ENCODE measurements around the gene SLC37A3.
"Not testable (repeated sequence)": the region's sequence is repeated elsewhere in the genome, so short reads cannot be mapped to it uniquely, and the experiment has no call there.

The SLC37A3 gene

GRCh38 chr7:140418653-140419052 is 20.3 kb upstream of the SLC37A3 start:
- H3K36me3 ChIP-seq (replicated peaks; ENCODE audit: low read depth, low read length) = no peaks in the 10 kb centered on the region
- no peak overlapping the region for H3K27ac ChIP-seq (ENCODE audit: low read length)
- peaks cover 21% of the 10 kb centered on the region for H3K27me3 ChIP-seq (ENCODE audit: low read depth, low read length)
- H3K4me3 ChIP-seq (ENCODE audit: low read length) = no peak overlapping the region
- H3K79me2 ChIP-seq (ENCODE audit: low read length) = no peaks in the 10 kb centered on the region
- no peak overlapping the region for H2AFZ ChIP-seq (ENCODE audit: low read depth, low read length)
- no peaks in the 10 kb centered on the region for H3K4me1 ChIP-seq (ENCODE audit: low read length)
- no peak overlapping the region for H3K4me2 ChIP-seq (ENCODE audit: low read length)
- no peak for TF ChIP-seq CTCF (IDR thresholded peaks at IDR 0.05; ENCODE audit: low read depth, low read length)
- H3K9me3 ChIP-seq (ENCODE audit: insufficient read depth, low read length) = no peaks in the 10 kb centered on the region
- H3K9ac ChIP-seq (ENCODE audit: low read length) = no peak overlapping the region
- no peaks in the 10 kb centered on the region for H4K20me1 ChIP-seq (ENCODE audit: insufficient read depth, low read length)

- H3K79me2 ChIP-seq (ENCODE audit: low read length); H2AFZ ChIP-seq (ENCODE audit: low read depth, low read length); H3K4me3 ChIP-seq (ENCODE audit: low read length); H3K9ac ChIP-seq (ENCODE audit: low read length); H3K9me3 ChIP-seq (ENCODE audit: insufficient read depth, low read length); H4K20me1 ChIP-seq (ENCODE audit: insufficient read depth, low read length); H3K36me3 ChIP-seq (replicated peaks; ENCODE audit: low read depth, low read length); H3K4me1 ChIP-seq (ENCODE audit: low read length); H3K4me2 ChIP-seq (ENCODE audit: low read length); H3K27ac ChIP-seq (ENCODE audit: low read length): not testable (repeated sequence)
- H3K27me3 ChIP-seq (ENCODE audit: low read depth, low read length) = peaks cover 21% of the 10 kb centered on the region
Measured at GRCh38 chr7:140418156-140418472, 19.8 kb upstream of the SLC37A3 start.

- H3K9me3 ChIP-seq (ENCODE audit: insufficient read depth, low read length) = no peaks in the 10 kb centered on the region
- H3K4me2 ChIP-seq (ENCODE audit: low read length) = no peak overlapping the region
- H3K27me3 ChIP-seq (ENCODE audit: low read depth, low read length) = peaks cover 21% of the 10 kb centered on the region
- no peak overlapping the region for H3K4me3 ChIP-seq (ENCODE audit: low read length)
- H3K4me1 ChIP-seq (ENCODE audit: low read length) = no peaks in the 10 kb centered on the region
- no peak overlapping the region for H3K27ac ChIP-seq (ENCODE audit: low read length)
- H4K20me1 ChIP-seq (ENCODE audit: insufficient read depth, low read length) = no peaks in the 10 kb centered on the region
- H3K36me3 ChIP-seq (replicated peaks; ENCODE audit: low read depth, low read length) = no peaks in the 10 kb centered on the region
- H3K9ac ChIP-seq (ENCODE audit: low read length) = no peak overlapping the region
- no peak overlapping the region for H2AFZ ChIP-seq (ENCODE audit: low read depth, low read length)
- H3K79me2 ChIP-seq (ENCODE audit: low read length) = no peaks in the 10 kb centered on the region
- TF ChIP-seq EZH2phosphoT487 (IDR thresholded peaks at IDR 0.05; ENCODE audit: low read depth) (no peak), CTCF (IDR thresholded peaks at IDR 0.05; ENCODE audit: low read depth, low read length) (no peak)
Measured at GRCh38 chr7:140417456-140418155, 19.3 kb upstream of the SLC37A3 start.

GRCh38 chr7:140416560-140416959 is 18.2 kb upstream of the SLC37A3 start:
- Histone ChIP-seq H3K27me3 (ENCODE audit: low read depth, low read length) (peaks cover 21% of the 10 kb centered on the region), H3K9me3 (ENCODE audit: insufficient read depth, low read length) (no peaks in the 10 kb centered on the region), H3K9ac (ENCODE audit: low read length) (no peak overlapping the region), H3K36me3 (replicated peaks; ENCODE audit: low read depth, low read length) (no peaks in the 10 kb centered on the region), H2AFZ (ENCODE audit: low read depth, low read length) (no peak overlapping the region), H3K4me1 (ENCODE audit: low read length) (no peaks in the 10 kb centered on the region), H3K27ac (ENCODE audit: low read length) (no peak overlapping the region), H3K79me2 (ENCODE audit: low read length) (no peaks in the 10 kb centered on the region), H4K20me1 (ENCODE audit: insufficient read depth, low read length) (no peaks in the 10 kb centered on the region), H3K4me3 (ENCODE audit: low read length) (no peak overlapping the region), H3K4me2 (ENCODE audit: low read length) (no peak overlapping the region)
- TF ChIP-seq EZH2phosphoT487 (IDR thresholded peaks at IDR 0.05; ENCODE audit: low read depth) (no peak), CTCF (IDR thresholded peaks at IDR 0.05; ENCODE audit: low read depth, low read length) (no peak)

GRCh38 chr7:140415816-140416215 is 17.5 kb upstream of the SLC37A3 start:
- H2AFZ ChIP-seq (ENCODE audit: low read depth, low read length); H3K9ac ChIP-seq (ENCODE audit: low read length); H3K4me1 ChIP-seq (ENCODE audit: low read length); H3K4me3 ChIP-seq (ENCODE audit: low read length); H3K27ac ChIP-seq (ENCODE audit: low read length); H3K9me3 ChIP-seq (ENCODE audit: insufficient read depth, low read length); H4K20me1 ChIP-seq (ENCODE audit: insufficient read depth, low read length); H3K36me3 ChIP-seq (replicated peaks; ENCODE audit: low read depth, low read length); H3K79me2 ChIP-seq (ENCODE audit: low read length); H3K4me2 ChIP-seq (ENCODE audit: low read length): not testable (repeated sequence)
- H3K27me3 ChIP-seq (ENCODE audit: low read depth, low read length) = peaks cover 21% of the 10 kb centered on the region
